ENCODE measurements around the gene USP5.
A peak's percentile ranks its signal among the peaks of the same experiment; 100 is the strongest.
"Not testable (repeated sequence)": the region's sequence is repeated elsewhere in the genome, so short reads cannot be mapped to it uniquely, and the experiment has no call there.

USP5 gene

DNA sequence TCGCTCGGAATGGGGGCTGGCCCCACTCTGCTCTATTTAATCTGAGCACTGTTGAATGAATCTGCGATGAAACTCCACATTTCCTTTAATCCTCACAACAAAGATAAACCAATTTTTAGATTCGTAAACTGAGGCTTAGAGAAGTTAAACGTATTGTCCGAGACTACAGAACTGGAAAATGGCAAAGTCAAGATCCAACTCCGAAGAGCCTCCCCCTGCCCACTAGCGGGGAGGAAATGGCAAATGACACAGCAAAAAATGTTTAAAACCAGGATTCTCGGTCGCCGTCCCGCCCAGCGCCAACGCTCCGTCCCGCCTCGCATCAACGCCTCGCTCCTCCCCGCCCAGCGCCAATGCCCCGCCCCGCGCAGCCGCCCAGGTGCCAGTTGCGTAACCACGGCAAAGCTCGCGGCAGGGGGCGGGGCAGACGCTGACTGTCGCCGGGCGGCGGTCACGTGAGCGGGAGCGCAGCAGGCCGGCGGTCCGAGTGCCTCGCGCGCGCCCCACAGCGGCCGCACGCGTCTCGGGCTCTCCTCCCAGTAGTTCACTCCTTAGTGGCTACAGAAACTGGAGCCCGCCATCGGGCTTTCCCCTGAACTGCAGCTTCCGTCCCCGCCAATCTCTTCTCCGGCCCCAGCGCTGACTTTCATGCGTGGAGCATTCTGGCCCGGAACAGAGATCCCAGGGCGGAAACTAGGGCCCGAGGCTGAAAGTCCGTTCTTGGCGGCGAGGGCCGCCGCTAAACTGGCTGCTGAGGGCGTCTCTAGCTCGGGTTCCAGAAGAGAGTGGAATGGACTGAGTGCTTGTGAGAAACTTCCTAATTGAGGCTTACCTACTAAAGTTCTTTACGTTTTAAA lies 39.1 kb downstream of the USP5 start:
- peak; percentile 99 for DNase-seq

DNA sequence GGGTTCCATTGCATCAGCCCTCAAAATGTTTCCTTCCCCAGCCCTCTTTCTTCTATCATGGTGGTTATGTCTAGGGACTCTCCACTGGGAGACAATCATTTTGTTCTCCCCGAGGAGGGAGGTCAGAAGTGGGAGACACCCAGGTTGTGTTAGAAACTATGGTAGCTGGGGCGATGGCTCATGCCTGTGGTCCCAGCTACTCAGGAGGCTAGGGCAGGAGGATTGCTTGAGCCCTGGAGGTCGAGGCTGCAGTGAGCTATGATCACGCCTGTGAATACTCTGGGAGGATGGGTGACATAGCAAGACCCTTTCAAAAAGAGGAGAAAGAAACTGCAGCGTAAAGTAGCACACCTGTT lies 39.7 kb downstream of the USP5 start:
- no peak for DNase-seq

DNA sequence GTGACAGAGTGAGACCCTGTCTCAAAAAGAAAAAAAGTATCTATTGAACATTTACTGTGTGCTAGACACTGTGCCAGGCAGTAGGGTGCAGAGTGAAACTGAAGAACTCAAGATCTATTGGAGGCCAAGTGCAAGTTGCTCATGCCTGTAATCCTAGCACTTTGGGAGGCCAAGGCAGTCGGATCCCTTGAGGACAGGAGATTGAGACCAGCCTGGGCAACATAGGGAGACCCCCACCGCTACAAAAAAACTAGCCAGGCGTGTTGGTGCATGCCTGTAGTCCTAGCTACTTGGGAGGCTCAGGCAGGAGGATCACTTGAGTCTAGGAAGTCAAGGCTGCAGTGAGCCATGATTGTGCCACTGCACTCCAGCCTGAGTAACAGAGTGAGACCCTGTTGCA lies 40.7 kb downstream of the USP5 start:
- not testable (repeated sequence) for DNase-seq

DNA sequence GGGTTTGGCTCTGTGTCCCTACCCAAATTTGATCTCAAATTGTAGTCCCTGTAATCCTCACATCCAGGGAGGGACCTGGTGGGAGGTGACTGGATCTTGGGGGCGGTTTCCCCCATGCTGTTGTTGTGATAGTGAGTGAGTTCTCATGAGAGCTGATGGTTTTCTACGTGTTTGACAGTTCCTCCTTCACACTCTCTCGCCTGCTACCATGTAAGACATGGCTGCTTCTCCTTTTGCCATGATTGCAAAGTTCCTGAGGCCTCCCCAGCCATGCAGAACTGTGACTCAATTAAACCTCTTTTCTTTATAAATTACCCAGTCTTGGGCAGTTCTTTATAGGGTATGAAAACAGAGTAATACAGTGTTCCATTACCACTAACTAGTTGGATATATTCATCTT lies 42.4 kb downstream of the USP5 start:
- no peak for DNase-seq

DNA sequence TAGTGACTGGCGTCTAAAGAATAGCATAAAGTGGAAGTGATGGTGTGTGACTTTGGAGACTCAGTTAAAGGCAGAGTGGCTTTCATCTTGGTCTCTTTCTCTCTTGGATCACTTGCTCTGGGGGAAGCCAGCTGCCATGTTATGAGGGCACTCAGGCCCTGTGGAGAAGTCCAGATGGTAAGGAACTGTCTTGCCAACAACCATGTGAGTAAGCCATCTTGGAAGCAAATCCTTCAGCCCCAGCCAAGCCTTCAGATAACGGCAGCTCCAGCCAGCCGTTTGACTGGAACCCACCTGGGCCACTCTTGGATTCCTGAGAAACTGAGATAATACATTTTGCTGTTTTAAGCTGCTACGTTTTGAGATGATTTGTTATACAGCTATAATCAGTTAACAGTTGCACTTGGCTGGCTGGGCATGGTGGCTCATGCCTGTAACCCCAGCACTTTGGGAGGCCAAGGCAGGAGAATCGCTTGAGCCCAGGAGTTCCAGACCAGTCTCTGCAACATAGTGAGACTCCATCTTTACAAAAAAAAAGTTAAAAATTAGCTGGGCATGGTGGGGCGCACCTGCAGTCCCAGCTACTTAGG lies 45.0 kb downstream of the USP5 start:
- DNase-seq, result no peak

DNA sequence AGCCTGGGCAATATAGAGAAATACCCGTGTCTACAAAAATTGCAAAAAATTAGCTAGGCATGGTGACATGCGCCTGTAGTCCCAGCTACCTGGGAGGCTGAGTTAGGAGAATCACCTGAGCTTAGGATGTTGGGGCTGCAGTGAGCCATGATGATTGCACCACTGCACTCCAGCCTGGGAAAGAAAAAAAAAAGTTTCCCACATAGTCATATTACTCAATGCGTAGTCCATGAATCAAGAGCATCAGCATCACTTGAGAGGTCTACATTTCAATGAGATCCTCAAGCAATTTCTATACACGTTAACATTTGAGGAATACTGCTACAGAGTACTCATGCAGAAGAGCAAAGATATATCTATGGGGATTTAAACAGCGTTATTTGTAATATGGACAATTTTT lies 47.5 kb downstream of the USP5 start:
- no peak for DNase-seq

DNA sequence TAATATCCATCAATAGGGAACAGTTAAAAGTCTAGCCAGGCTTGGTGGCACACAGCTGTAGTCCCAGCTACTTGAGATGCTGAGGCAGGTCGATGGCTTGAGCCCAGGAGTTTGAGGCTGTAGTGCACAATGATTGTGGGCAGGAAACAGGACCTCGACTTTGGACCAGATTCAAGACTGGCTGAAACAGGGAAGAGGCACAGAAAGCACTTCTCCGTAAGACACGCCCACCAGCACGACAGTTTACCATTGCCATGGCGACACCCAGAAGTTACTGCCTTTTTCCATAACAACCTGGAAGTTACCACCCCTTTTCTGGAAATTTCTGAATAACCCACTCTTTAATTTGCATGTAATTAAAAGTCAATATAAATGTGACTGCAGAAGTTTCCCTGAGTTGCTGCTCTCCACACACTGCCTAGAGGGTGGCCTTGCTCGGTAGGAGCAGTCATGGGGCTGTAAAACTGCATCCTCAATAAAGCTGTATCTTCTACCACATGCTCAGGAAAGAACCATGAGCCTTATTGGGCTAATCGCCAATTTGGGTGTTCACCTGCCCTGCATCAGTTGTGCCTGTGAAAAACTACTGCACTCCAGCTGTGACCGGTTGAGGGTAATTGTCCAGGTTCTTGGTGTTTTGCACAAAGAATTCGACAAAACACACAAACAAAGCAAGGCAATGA lies 48.0 kb downstream of the USP5 start:
- DNase-seq, result no peak

DNA sequence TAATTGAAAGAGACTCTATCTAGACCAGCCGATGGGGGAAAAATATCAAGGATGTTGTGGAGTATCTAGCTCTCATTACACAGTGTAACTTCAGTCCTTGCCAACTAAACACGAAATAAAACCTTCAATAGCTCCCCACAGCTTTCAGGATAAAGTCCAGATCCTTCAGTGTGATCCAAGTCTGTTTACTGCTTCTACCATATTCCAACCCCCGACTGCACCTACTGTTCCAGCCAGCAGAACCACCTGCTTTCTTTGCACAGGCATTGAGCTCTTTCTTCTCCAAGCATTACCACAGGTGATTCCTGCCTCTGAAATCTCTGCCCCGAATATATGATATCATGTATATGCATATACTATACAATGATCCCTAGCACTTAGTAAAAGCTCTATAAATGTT lies 50.5 kb downstream of the USP5 start:
- DNase-seq, result no peak

DNA sequence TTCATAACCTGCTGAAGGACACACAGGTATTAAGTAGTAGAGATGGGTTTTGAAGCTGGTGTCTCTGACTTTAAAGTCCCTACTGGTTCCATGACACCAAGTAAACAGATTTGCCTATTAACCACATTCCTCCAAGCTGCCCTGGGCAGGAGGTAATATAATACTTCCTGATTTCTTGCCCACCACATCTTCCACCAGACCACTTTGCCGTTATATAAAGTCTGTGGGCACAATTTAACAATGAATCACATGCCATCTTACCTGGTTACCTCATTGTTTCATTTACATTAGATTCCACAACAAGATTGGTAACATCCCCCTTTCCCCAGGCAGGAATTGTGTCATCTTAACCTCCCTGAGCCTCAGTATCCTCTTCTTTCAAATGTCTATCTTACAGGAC lies 51.8 kb downstream of the USP5 start:
- no peak for DNase-seq

DNA sequence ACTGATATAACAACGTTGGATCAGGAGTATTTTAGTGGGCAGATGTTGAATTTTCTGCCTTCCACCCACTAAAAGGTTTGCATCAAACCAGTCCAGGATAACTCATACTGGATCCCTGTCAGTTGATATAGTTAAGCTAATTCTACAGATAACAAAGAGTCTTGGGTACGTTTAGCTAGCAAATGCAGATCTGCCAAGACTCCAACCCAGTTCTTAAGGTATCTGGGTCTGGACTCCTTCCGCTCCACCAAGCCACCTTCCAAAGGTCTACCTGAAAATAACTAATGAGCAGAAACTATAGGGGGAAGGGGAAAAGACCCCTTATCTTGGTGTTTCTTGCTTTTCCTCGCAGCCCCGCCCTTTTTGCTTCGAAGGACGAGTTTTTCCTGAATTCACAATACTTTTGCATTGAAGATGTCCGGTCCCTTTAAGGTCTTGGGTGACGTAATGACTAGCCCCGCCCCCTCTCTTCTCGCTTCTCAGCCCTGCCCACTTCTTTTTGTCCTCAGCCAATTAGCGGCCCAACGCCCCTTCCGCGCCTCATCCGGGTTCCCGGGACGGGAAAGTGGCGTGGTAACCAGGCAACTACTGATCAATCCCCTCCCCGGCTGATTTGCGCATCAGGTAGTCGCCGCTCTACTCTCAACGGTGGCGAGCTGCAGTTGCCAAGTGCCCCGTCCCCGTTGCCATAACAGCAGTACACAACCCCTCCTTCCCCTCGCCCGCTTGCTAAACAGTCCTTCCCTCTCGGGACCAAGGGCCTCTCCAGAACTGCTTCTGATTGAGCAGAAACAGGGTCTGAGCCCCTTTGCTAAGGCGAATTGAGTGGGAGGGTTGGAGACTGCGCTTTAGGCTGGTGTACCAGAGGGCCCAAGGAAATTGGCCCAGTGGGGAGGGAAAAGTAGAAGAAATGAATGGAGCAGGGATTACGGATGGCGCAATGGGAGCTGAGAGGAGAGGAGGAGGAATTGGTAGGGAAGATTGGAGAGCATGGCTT lies 52.6 kb downstream of the USP5 start, which contains the start of gene LRRC23:
TSS of gene LRRC23 (plus strand) at position 543 of the 997 bp plus-strand sequence. CDS start 812 bp downstream, outside the sequence.
- peak; percentile 100 for DNase-seq

DNA sequence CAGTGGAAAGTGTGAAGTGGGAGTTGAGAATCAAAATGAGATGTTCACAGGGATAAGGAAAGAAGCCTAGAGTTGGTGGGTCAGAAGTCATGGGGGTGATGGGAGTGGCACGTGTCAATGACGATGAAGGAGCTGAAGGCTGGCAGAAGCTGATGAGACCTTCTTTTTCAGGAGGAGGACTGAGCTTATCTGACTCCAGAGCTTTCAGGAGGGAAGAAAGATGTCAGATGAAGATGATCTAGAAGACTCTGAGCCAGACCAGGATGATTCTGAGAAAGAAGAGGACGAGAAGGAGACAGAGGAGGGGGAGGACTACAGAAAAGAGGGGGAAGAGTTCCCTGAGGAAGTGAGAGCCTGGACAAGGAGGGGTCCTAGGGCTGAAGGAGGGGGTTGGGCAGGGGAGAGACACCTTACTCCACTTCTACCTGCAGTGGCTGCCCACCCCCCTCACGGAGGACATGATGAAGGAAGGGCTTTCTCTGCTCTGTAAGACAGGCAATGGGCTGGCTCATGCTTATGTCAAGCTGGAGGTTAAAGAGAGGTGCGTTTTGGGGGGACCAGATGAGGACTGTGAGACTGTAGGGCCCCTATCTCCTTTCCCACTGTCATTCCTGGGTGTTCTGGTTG lies 53.6 kb downstream of the USP5 start:
- DNase-seq, result no peak

DNA sequence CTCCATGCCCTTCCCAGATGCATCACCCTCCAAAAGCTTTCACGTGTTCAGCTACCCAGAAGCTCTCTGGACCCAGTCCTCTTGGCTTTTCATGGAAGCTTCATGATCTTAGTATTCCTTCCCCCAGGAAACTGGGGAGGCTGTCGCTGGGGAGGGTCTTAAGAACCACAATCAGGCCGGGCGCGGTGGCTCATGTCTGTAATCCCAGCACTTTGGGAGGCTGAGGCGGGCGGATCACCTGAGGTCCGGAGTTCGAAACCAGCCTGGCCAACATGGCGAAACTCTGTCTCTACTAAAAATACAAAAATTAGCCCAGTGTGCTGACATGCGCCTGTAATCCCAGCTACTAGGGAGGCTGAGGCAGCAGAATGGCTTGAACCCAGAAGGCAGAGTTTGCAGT lies 56.2 kb downstream of the USP5 start:
- not testable (repeated sequence) for DNase-seq

DNA sequence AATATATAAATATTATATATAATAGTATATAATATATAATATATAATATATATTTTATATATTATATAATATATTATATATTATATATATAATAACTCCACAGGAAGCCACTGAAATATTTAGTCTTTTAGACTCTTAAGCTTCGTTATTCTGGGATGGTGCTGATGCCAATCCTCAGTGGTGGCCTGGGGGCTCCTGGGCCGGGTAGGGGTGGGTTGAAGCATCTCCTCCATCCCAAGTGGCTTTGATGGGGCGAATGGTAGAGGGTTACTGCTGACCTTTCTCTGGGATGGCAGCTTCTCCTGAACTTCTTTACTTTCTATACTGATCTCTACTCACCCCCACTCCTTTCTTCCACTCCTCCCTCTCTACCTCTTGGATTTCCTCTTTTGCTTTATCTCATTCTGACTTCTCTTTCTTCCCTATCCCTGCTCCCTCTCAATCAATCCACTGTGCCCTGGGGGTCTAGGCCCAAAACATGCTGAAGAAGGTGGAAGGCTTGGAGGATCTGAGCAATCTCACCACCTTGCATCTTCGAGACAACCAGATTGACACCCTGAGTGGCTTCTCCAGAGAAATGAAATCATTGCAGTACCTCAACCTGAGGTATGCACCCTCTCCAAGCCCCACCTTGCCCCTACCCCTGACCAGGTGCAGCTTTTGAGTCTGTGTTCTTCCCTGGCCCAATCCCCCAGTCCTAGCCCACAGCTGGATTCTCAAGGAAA lies 57.6 kb downstream of the USP5 start:
- peak; percentile 37 for DNase-seq

DNA sequence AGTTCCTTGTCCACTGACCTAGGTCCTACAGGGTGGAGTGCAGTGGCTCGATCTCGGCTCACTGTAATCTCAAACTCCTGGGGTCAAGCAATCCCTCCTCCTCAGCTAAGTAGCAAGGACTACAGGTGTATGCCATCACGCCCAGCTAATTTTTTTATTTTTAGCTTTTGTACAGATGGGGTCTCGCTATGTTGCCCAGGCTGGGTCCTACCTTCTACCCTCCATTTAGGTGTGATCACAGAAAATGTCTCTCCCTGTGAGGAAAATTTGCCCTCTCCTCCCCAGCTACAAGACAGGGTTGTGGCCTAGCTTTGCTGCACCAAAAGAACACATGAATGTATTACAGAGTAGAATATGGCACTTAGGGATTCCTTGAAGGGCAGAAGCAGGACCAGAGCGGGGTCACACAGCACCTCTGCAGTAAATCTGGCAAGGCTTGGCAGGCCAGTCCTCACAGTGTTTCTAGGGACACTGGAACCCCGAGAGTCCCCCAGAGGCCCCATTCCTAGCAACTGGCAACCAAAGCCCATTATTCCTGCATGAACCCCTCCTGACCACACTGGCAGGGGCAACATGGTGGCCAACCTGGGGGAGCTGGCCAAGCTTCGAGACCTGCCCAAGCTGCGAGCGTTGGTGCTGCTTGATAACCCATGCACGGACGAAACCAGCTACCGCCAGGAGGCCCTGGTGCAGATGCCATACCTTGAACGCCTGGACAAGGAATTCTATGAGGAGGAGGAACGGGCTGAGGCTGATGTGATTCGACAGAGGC lies 60.4 kb downstream of the USP5 start:
- DNase-seq, result peak; percentile 46

DNA sequence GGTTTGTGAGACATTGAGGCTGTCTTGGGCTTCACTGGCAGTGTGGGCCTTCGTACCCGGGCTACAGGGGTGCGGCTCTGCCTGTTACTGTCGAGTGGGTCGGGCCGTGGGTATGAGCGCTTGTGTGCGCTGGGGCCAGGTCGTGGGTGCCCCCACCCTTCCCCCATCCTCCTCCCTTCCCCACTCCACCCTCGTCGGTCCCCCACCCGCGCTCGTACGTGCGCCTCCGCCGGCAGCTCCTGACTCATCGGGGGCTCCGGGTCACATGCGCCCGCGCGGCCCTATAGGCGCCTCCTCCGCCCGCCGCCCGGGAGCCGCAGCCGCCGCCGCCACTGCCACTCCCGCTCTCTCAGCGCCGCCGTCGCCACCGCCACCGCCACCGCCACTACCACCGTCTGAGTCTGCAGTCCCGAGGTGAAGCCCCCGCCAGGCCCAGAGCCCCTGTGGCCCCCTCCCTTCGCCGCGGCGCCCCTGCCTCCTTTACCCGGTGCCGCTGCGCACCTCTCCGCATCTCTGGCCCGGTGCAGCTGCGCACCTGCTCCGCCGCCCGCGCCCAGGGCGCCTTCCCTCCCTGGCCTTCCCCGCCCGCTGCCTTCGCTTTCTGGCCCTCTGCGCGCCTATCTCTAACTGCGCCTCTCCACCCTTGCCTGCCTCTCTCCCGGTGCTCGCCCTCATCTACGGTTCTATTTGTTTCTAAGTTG lies 62.4 kb downstream of the USP5 start, which contains the start of gene ENO2:
TSS of gene ENO2 (plus strand) at position 335 of the 701 bp plus-strand sequence. CDS start 1,253 bp downstream, outside the sequence.
- DNase-seq, result peak; percentile 87

DNA sequence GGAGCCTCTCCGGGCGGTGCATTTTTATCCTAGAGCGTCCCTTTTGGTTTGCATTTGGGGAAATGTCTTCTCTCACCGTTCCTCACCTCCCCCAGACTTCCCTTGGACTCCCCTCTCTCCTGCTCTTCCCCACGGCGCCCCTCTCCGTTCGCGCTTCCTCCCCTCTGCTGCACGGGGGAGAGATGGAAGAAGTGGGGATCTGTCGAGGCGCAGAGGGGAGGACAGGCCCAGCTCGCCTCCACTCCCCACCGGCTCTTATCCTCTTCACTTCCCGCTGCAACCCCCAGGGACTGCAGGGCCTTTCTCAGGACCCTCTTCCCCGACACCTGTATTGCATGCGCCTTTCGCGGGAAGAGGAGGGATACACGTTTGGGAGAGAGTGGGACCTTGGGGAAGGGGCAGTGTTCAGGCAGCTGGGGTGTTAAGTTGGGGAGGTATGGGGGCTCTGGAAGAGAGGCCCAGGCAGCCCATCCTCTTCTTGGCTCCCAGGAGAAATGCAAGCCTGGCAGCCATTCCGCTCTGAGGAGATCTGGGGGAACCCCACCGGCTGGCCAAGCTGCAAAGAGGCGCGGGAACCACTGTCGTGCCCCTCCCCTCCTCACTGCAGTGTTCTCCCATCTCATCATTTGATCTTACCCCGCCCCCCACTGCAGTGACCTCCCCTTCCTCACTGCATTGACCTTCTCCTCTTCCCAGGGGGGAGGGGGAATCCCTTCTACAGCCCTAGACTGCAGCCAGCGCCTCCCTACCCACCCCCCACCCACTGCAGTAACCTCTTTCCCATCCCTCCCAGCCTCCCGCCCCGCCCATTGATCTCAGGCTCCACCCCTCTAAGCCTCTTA lies 63.2 kb downstream of the USP5 start:
- peak; percentile 79 for DNase-seq

DNA sequence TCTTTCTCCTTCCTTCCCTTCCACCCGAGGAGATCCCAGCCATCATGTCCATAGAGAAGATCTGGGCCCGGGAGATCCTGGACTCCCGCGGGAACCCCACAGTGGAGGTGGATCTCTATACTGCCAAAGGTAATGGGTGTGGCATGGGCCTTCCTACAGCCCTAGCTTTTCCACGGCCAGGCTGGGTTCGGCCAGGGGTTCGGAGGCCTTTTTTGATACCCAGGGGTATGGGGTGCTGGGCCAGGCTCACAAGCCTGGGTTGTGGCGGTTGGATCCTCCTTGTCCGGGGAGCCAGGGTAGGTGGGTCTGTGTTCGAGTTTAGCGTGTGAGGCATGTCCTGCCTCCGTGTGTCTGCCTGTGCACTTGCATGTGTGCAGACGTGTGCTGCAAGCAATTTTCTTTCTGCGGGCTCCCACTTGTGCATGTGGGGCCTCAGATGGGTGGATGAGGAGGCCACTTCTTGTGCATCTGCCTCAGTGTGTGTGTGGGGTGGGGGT lies 63.9 kb downstream of the USP5 start:
- no peak for DNase-seq
